ENCODE data around the gene PDE6A. TPM values are rescaled to one million over a fixed set of nuclear protein-coding genes. Genes with fewer than 3 reads are reported as not detected.

PDE6A gene
- total and polyA plus RNA-seq, 2 of the 13 experiments (the other 11 are each of a cell fraction or from before 2014, with no cell fraction given), result 0.01 TPM; not detected in 1

DNA sequence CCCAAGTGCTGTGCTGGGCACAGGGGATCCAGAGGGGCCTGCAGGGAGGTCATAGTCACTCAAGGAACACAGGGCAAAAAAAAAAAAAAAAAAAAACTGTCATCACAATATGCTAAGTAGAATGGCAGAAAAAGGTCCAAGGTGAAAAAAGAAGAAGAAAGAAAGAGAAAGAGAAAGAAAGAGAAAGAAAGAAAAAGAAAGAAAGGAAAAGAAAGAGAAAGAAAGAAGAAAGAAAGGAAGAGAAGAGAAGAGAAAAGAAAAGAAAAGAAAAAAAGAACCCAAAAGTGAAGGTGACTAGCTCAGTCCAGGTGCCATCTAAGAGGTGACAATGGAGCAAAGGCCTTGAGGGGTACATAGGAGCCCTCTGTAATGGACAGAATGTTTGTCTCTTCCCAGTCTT lies 73.9 kb downstream of the PDE6A start:
- Histone ChIP-seq H3K9me3 (ENCODE audit: low read length) (no peaks in the 10 kb centered on the region), H3K4me3 (replicated peaks in 1 of 3; ENCODE audit: insufficient read depth in 1 of 3, low read depth in 2 of 3, low read length in 3 of 3) (no peak overlapping the region), H3K4me2 (ENCODE audit: low read depth, low read length) (no peak overlapping the region), H2AFZ (ENCODE audit: low read length) (no peak overlapping the region), H3K79me2 (ENCODE audit: insufficient read depth, low read length) (no peaks in the 10 kb centered on the region), H3K4me1 (ENCODE audit: insufficient read depth, low read length) (no peaks in the 10 kb centered on the region), H3K27me3 (ENCODE audit: control insufficient read depth in 1 of 2, insufficient read depth in 2 of 2, low read length in 2 of 2) (no peaks in the 10 kb centered on the region; a peak in 1 of 5 replicates), H3K9ac (ENCODE audit: insufficient read depth, low read depth, low read length) (no peak overlapping the region), H3K27ac (ENCODE audit: extremely low read length, insufficient read depth, low read length) (no peak overlapping the region), H3K36me3 (replicated peaks in 1 of 2; ENCODE audit: control insufficient read depth in 1 of 2, insufficient read depth in 2 of 2, low read length in 2 of 2) (no peaks in the 10 kb centered on the region), H4K20me1 (ENCODE audit: insufficient read depth, low read length) (no peaks in the 10 kb centered on the region)
- BruUV-seq (replicated peaks), result no TSS peak
- TF ChIP-seq, protein P1, sequence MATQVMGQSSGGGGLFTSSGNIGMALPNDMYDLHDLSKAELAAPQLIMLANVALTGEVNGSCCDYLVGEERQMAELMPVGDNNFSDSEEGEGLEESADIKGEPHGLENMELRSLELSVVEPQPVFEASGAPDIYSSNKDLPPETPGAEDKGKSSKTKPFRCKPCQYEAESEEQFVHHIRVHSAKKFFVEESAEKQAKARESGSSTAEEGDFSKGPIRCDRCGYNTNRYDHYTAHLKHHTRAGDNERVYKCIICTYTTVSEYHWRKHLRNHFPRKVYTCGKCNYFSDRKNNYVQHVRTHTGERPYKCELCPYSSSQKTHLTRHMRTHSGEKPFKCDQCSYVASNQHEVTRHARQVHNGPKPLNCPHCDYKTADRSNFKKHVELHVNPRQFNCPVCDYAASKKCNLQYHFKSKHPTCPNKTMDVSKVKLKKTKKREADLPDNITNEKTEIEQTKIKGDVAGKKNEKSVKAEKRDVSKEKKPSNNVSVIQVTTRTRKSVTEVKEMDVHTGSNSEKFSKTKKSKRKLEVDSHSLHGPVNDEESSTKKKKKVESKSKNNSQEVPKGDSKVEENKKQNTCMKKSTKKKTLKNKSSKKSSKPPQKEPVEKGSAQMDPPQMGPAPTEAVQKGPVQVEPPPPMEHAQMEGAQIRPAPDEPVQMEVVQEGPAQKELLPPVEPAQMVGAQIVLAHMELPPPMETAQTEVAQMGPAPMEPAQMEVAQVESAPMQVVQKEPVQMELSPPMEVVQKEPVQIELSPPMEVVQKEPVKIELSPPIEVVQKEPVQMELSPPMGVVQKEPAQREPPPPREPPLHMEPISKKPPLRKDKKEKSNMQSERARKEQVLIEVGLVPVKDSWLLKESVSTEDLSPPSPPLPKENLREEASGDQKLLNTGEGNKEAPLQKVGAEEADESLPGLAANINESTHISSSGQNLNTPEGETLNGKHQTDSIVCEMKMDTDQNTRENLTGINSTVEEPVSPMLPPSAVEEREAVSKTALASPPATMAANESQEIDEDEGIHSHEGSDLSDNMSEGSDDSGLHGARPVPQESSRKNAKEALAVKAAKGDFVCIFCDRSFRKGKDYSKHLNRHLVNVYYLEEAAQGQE (IDR thresholded peaks at IDR 0.05; ENCODE audit: borderline replicate concordance in 1 of 2, low read depth in 1 of 2, low read length in 2 of 2), result no peak
- TF ChIP-seq ZMYM3 (CRISPR knock-in tag; IDR thresholded peaks at IDR 0.05), result no peak
- TF ChIP-seq HES4 (CRISPR knock-in tag; IDR thresholded peaks at IDR 0.05; ENCODE audit: borderline replicate concordance), result no peak
- no peak for TF ChIP-seq ZNF552 (CRISPR knock-in tag; IDR thresholded peaks at IDR 0.05; ENCODE audit: borderline replicate concordance)
- TF ChIP-seq ZNF766 (CRISPR knock-in tag; IDR thresholded peaks at IDR 0.05; ENCODE audit: borderline replicate concordance), result no peak
- TF ChIP-seq HNRNPUL1 (IDR thresholded peaks at IDR 0.05; ENCODE audit: low read depth, low read length), result no peak
- TF ChIP-seq ZNF839 (CRISPR knock-in tag; IDR thresholded peaks at IDR 0.05; ENCODE audit: borderline replicate concordance), result no peak
- no peak for TF ChIP-seq EZH2 (conservative IDR thresholded peaks at IDR 0.05; ENCODE audit: low read depth, low read length)
- no peak for TF ChIP-seq ZNF580 (CRISPR knock-in tag; IDR thresholded peaks at IDR 0.05; ENCODE audit: borderline replicate concordance, low read depth)
- no peak for TF ChIP-seq ZNF317 (CRISPR knock-in tag; IDR thresholded peaks at IDR 0.05)
- TF ChIP-seq ZSCAN12 (CRISPR knock-in tag; IDR thresholded peaks at IDR 0.05), result no peak
- no peak for TF ChIP-seq SUZ12 (IDR thresholded peaks at IDR 0.05; ENCODE audit: low read depth, low read length)
- no peak for TF ChIP-seq MIXL1 (CRISPR knock-in tag; IDR thresholded peaks at IDR 0.05)
- no peak for TF ChIP-seq HOXD1 (CRISPR knock-in tag; IDR thresholded peaks at IDR 0.05)
- TF ChIP-seq, protein P2, sequence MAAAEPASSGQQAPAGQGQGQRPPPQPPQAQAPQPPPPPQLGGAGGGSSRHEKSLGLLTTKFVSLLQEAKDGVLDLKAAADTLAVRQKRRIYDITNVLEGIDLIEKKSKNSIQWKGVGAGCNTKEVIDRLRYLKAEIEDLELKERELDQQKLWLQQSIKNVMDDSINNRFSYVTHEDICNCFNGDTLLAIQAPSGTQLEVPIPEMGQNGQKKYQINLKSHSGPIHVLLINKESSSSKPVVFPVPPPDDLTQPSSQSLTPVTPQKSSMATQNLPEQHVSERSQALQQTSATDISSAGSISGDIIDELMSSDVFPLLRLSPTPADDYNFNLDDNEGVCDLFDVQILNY (CRISPR knock-in tag; conservative IDR thresholded peaks at IDR 0.05), result no peak
- TF ChIP-seq SMARCC2 (IDR thresholded peaks at IDR 0.05), result no peak
- no peak for TF ChIP-seq MEF2D (CRISPR knock-in tag; IDR thresholded peaks at IDR 0.05)
- no peak for TF ChIP-seq IKZF4 (CRISPR knock-in tag; IDR thresholded peaks at IDR 0.05; ENCODE audit: borderline replicate concordance, low read depth, not compliant biosample characterization)
- TF ChIP-seq TFE3 (CRISPR knock-in tag; IDR thresholded peaks at IDR 0.05), result no peak
- TF ChIP-seq NCOA5 (CRISPR knock-in tag; IDR thresholded peaks at IDR 0.05), result no peak
- intact Hi-C loops (cut with micrococcal nuclease; ENCODE audit: unreplicated experiment) (no loop called here), in situ Hi-C loops (cut with HindIII; ENCODE audit: extremely low pct_ligation_motif_present, low pct_unique_long_range_greater_than_20kb) (no loop called here)
- no peak for FAIRE-seq
- ATAC-seq, result no peak
- ChIA-PET CTCF (ENCODE audit: low intra/inter-chr PET ratio, low total read pairs) (no interaction called here), POLR2A (no interaction called here)
- DNase-seq (ENCODE audit: low spot score), result no peak
